WTC11 (cell line): ENCODE results near the gene TMEM145. TPM values are rescaled to one million over a fixed set of nuclear protein-coding genes. Genes with fewer than 3 reads are reported as not detected.
A peak's percentile ranks its signal among the peaks of the same experiment; 100 is the strongest.

ENCODE experiments used
- ATAC-seq: fragments of 200-7000 bp; cut with Tn5 transposase; 2 replicates; pipeline ENCODE4 v1.10.0; 2021; ENCODE audit warnings: mild to moderate bottlenecking, moderate library complexity
- CTCF ChIA-PET: fragments of 300-600 bp; sonication (Branson Sonifier 250); formaldehyde crosslinking; loops from one replicate; lab custom pipeline; 2021; ENCODE audit warnings: antibody characterized with exemption; lab: Charles Lee
- POLR2A ChIA-PET: fragments of 350-600 bp; sonication (Branson Sonifier 250); formaldehyde crosslinking; loops from one replicate; lab custom pipeline; 2021; ENCODE audit warnings: antibody characterized with exemption; lab: Charles Lee
- DNase-seq: peaks from one replicate; pipeline ENCODE4 v3.0.0; 2021; ENCODE audit warnings: low spot score
- H3K27ac Mint-ChIP-seq: 2 replicates; pipeline ENCODE4 v1.8.0; 2021; ENCODE audit warnings: mixed read lengths
- H3K27me3 Mint-ChIP-seq: 2 replicates; pipeline ENCODE4 v1.8.0; 2021; ENCODE audit warnings: low read depth, mild to moderate bottlenecking, moderate library complexity, mixed read lengths
- H3K36me3 Mint-ChIP-seq: 2 replicates; pipeline ENCODE4 v1.8.0; 2021; ENCODE audit warnings: mixed read lengths
- H3K4me1 Mint-ChIP-seq: 2 replicates; pipeline ENCODE4 v1.8.0; 2022; ENCODE audit warnings: mixed read lengths
- H3K4me3 Mint-ChIP-seq: 2 replicates; pipeline ENCODE4 v1.8.0; 2021; ENCODE audit warnings: mild to moderate bottlenecking, moderate library complexity, mixed read lengths
- H3K9me3 Mint-ChIP-seq: 2 replicates; pipeline ENCODE4 v1.8.0; 2021; ENCODE audit warnings: mixed read lengths
- AFF4 ChIP-seq: sonication (generic); formaldehyde crosslinking; IDR thresholded peaks from 2 replicates; pipeline ENCODE4 v1.8.1; 2023; ENCODE audit warnings: mild to moderate bottlenecking, missing genetic modification reagents, borderline replicate concordance
- CREB1 ChIP-seq: sonication (generic); formaldehyde crosslinking; IDR thresholded peaks from 2 replicates; pipeline ENCODE4 v1.8.0; 2023; ENCODE audit warnings: mild to moderate bottlenecking, missing genetic modification reagents
- E2F4 ChIP-seq: sonication (generic); formaldehyde crosslinking; IDR thresholded peaks from 2 replicates; pipeline ENCODE4 v1.8.1; 2022; ENCODE audit warnings: low read depth, mild to moderate bottlenecking, moderate library complexity, missing genetic modification reagents, borderline replicate concordance
- ESRRA ChIP-seq: sonication (generic); formaldehyde crosslinking; IDR thresholded peaks from 2 replicates; pipeline ENCODE4 v1.8.1; 2022; ENCODE audit warnings: mild to moderate bottlenecking, missing genetic modification reagents, borderline replicate concordance
- ETV6 ChIP-seq: sonication (generic); formaldehyde crosslinking; IDR thresholded peaks from 2 replicates; pipeline ENCODE4 v1.8.1; 2022; ENCODE audit warnings: mild to moderate bottlenecking, missing genetic modification reagents
- FOXP4 ChIP-seq: sonication (generic); formaldehyde crosslinking; IDR thresholded peaks from 2 replicates; pipeline ENCODE4 v1.8.0; 2022; ENCODE audit warnings: mild to moderate bottlenecking, missing genetic modification reagents
- GTF2I ChIP-seq: fragments of 250-450 bp; sonication (Bioruptor Pico); conservative IDR thresholded peaks from 2 replicates; pipeline ENCODE4 v1.4.0; 2021; ENCODE audit warnings: mild to moderate bottlenecking
- IRF2 ChIP-seq: sonication (generic); formaldehyde crosslinking; IDR thresholded peaks from 2 replicates; pipeline ENCODE4 v1.8.0; 2022; ENCODE audit warnings: low read depth, missing genetic modification reagents, borderline replicate concordance
- MAX ChIP-seq: sonication (generic); formaldehyde crosslinking; IDR thresholded peaks from 2 replicates; pipeline ENCODE4 v1.8.0; 2022; ENCODE audit warnings: mild to moderate bottlenecking, missing genetic modification reagents
- MYBL2 ChIP-seq: sonication (generic); formaldehyde crosslinking; IDR thresholded peaks from 2 replicates; pipeline ENCODE4 v1.8.1; 2023; ENCODE audit warnings: mild to moderate bottlenecking, moderate library complexity, missing genetic modification reagents
- NFE2L1 ChIP-seq: sonication (generic); formaldehyde crosslinking; IDR thresholded peaks from 2 replicates; pipeline ENCODE4 v1.8.1; 2023; ENCODE audit warnings: missing genetic modification reagents
- NR1H2 ChIP-seq: sonication (generic); formaldehyde crosslinking; IDR thresholded peaks from 2 replicates; pipeline ENCODE4 v1.9.0; 2021; ENCODE audit warnings: mild to moderate bottlenecking, moderate library complexity, missing genetic modification reagents
- PRRX2 ChIP-seq: fragments of 250-450 bp; sonication (Bioruptor Pico); IDR thresholded peaks from 2 replicates; pipeline ENCODE4 v1.8.0; 2021; ENCODE audit warnings: mild to moderate bottlenecking
- TCF7 ChIP-seq: sonication (generic); formaldehyde crosslinking; IDR thresholded peaks from 2 replicates; pipeline ENCODE4 v1.8.0; 2022; ENCODE audit warnings: mild to moderate bottlenecking, low read depth, missing genetic modification reagents, moderate library complexity
- TEAD1 ChIP-seq: sonication (generic); formaldehyde crosslinking; IDR thresholded peaks from 2 replicates; pipeline ENCODE4 v1.8.0; 2022; ENCODE audit warnings: mild to moderate bottlenecking, missing genetic modification reagents
- TP53 ChIP-seq: sonication (generic); formaldehyde crosslinking; IDR thresholded peaks from 2 replicates; pipeline ENCODE4 v1.8.1; 2023; ENCODE audit warnings: mild to moderate bottlenecking, missing genetic modification reagents
- USF1 ChIP-seq: sonication (generic); formaldehyde crosslinking; IDR thresholded peaks from 2 replicates; pipeline ENCODE4 v1.8.0; 2022; ENCODE audit warnings: mild to moderate bottlenecking, missing genetic modification reagents
- ZBTB43 ChIP-seq: sonication (generic); formaldehyde crosslinking; IDR thresholded peaks from 2 replicates; pipeline ENCODE4 v1.8.1; 2023; ENCODE audit warnings: mild to moderate bottlenecking, missing genetic modification reagents
- ZNF138 ChIP-seq: sonication (generic); formaldehyde crosslinking; conservative IDR thresholded peaks from 2 replicates; pipeline ENCODE4 v1.8.1; 2022; ENCODE audit warnings: mild to moderate bottlenecking, moderate library complexity, missing genetic modification reagents
- ZNF423 ChIP-seq: fragments of 250-450 bp; sonication (Bioruptor Pico); IDR thresholded peaks from 2 replicates; pipeline ENCODE4 v2.1.2; 2022; ENCODE audit warnings: mild to moderate bottlenecking, moderate library complexity
- ZNF532 ChIP-seq: fragments of 250-450 bp; sonication (Bioruptor Pico); IDR thresholded peaks from 2 replicates; pipeline ENCODE4 v1.9.0; 2021; ENCODE audit warnings: mild to moderate bottlenecking, borderline replicate concordance
- ZSCAN18 ChIP-seq: fragments of 250-450 bp; sonication (Bioruptor Pico); IDR thresholded peaks from 2 replicates; pipeline ENCODE4 v2.1.2; 2022; ENCODE audit warnings: mild to moderate bottlenecking, moderate library complexity
- total RNA-seq: library from RNA; stranded (reverse); gene quantifications from 3 replicates; pipeline ENCODE4 v1.2.3, GENCODE V29; 2021

The TMEM145 gene
- total RNA-seq, 1 experiment from 2014 or later = 6.9 TPM

- TF ChIP-seq ZNF532 (no peak), NR1H2 (CRISPR knock-in tag) (no peak), USF1 (no peak), MAX (CRISPR knock-in tag) (no peak), ESRRA (CRISPR knock-in tag) (no peak), NFE2L1 (CRISPR knock-in tag) (no peak), CREB1 (no peak), PRRX2 (CRISPR knock-in tag) (no peak), ZNF138 (CRISPR knock-in tag) (no peak)
Observed at GRCh38 chr19:42328854-42329253, 15.7 kb downstream of the TMEM145 start (continued).

GRCh38 chr19:42330241-42330711 lies 17.2 kb downstream of the TMEM145 start:
- H3K27me3 Mint-ChIP-seq = no peaks in the 10 kb centered on the region
- H3K36me3 Mint-ChIP-seq = no peaks in the 10 kb centered on the region
- ATAC-seq = no peak
- H3K9me3 Mint-ChIP-seq = no peaks in the 10 kb centered on the region
- ChIA-PET CTCF (interaction anchor here (0.6 to 4.6 kb wide), 5 partner anchors 13 to 577 kb away, joined by 3 to 30 read pairs (median 4); no protein-coding TSS in a partner anchor), POLR2A (no interaction called here)
- H3K27ac Mint-ChIP-seq = peak overlapping the region; percentile 8; the same call in 1 of the 2 replicates
- H3K4me1 Mint-ChIP-seq = peaks cover 24% of the 10 kb centered on the region
- no peak for DNase-seq
- H3K4me3 Mint-ChIP-seq = peak overlapping the region; percentile 27; the same call in 1 of the 2 replicates
- TF ChIP-seq TEAD1 (CRISPR knock-in tag) = no peak
- no peak for TF ChIP-seq GTF2I (CRISPR knock-in tag)
- TF ChIP-seq TP53 (CRISPR knock-in tag) = no peak
- TF ChIP-seq IRF2 (CRISPR knock-in tag) = no peak
- TF ChIP-seq FOXP4 (CRISPR knock-in tag) = no peak
- no peak for TF ChIP-seq TCF7 (CRISPR knock-in tag)
- no peak for TF ChIP-seq ZBTB43 (CRISPR knock-in tag)
- no peak for TF ChIP-seq MYBL2 (CRISPR knock-in tag)
- TF ChIP-seq ZSCAN18 (CRISPR knock-in tag) = no peak
- no peak for TF ChIP-seq ESRRA (CRISPR knock-in tag)
- TF ChIP-seq AFF4 (CRISPR knock-in tag) = no peak
- no peak for TF ChIP-seq ETV6 (CRISPR knock-in tag)
- no peak for TF ChIP-seq NR1H2 (CRISPR knock-in tag)
- no peak for TF ChIP-seq E2F4 (CRISPR knock-in tag)
- TF ChIP-seq ZNF423 (CRISPR knock-in tag) = no peak
